ENCODE results near the gene NPIPA7.
"Not testable (repeated sequence)": the region's sequence is repeated elsewhere in the genome, so short reads cannot be mapped to it uniquely, and the experiment has no call there.

DNA sequence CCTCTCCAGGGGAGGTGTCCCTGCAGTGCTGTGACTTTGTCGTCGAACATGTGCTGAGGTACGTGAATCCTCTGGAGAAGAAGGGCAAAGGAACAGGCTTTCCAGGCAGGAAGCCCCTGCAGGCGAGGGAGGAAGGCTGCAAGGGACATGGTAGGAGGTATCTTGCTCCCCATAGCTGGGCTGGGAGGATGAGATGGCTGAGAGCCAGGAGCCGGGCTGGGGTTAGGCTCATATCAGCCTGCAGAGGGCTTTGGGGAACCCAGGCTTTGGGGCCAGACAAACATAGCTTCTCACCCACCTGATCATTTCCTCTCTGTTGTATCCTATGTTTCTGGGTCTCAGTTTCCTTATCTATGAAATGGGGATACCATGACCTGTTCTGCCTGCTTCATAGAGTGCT lies 26.5 kb downstream of the NPIPA7 start:
- not testable (repeated sequence) for TF ChIP-seq CTCF (conservative IDR thresholded peaks at IDR 0.05; ENCODE audit: low read depth in 2 of 2); CREB1 (CRISPR knock-in tag; IDR thresholded peaks at IDR 0.05; ENCODE audit: low read depth); EZH2 (IDR thresholded peaks at IDR 0.05; ENCODE audit: low read depth, unreplicated experiment); ZNF331 (CRISPR knock-in tag; IDR thresholded peaks at IDR 0.05; ENCODE audit: low read depth)
- TF ChIP-seq, protein P1, sequence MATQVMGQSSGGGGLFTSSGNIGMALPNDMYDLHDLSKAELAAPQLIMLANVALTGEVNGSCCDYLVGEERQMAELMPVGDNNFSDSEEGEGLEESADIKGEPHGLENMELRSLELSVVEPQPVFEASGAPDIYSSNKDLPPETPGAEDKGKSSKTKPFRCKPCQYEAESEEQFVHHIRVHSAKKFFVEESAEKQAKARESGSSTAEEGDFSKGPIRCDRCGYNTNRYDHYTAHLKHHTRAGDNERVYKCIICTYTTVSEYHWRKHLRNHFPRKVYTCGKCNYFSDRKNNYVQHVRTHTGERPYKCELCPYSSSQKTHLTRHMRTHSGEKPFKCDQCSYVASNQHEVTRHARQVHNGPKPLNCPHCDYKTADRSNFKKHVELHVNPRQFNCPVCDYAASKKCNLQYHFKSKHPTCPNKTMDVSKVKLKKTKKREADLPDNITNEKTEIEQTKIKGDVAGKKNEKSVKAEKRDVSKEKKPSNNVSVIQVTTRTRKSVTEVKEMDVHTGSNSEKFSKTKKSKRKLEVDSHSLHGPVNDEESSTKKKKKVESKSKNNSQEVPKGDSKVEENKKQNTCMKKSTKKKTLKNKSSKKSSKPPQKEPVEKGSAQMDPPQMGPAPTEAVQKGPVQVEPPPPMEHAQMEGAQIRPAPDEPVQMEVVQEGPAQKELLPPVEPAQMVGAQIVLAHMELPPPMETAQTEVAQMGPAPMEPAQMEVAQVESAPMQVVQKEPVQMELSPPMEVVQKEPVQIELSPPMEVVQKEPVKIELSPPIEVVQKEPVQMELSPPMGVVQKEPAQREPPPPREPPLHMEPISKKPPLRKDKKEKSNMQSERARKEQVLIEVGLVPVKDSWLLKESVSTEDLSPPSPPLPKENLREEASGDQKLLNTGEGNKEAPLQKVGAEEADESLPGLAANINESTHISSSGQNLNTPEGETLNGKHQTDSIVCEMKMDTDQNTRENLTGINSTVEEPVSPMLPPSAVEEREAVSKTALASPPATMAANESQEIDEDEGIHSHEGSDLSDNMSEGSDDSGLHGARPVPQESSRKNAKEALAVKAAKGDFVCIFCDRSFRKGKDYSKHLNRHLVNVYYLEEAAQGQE (IDR thresholded peaks at IDR 0.05; ENCODE audit: unreplicated experiment): not testable (repeated sequence)
